GM21447 (cell line): Measurements from ENCODE around the gene UGT1A6.

Experiments used
- ATAC-seq: cut with Tn5 transposase; IDR thresholded peaks from one replicate; pipeline ENCODE4 v1.9.1; 2021; ENCODE audit not compliant: unreplicated experiment

Gene UGT1A6

GRCh38 chr2:233761040-233761769 is 68.5 kb downstream of the UGT1A6 start:
- ATAC-seq, result no peak

- ATAC-seq, result no peak
These were observed 71.6 kb downstream of the UGT1A6 start for GRCh38 chr2:233764264-233764663.

- ATAC-seq, result no peak
These were observed 72.1 kb downstream of the UGT1A6 start for GRCh38 chr2:233764761-233765160.

GRCh38 chr2:233766416-233766815 is 73.7 kb downstream of the UGT1A6 start:
- ATAC-seq, result no peak

- ATAC-seq, result no peak
These were observed 75.4 kb downstream of the UGT1A6 start for GRCh38 chr2:233768076-233768475.

- no peak for ATAC-seq
These were observed 76.6 kb downstream of the UGT1A6 start for GRCh38 chr2:233769260-233769659.

GRCh38 chr2:233772153-233772552 is 79.5 kb downstream of the UGT1A6 start:
- ATAC-seq, result no peak

GRCh38 chr2:233772583-233772982 is 79.9 kb downstream of the UGT1A6 start:
- ATAC-seq, result no peak

- no peak for ATAC-seq
These were observed 81.2 kb downstream of the UGT1A6 start for GRCh38 chr2:233773854-233774253.

- ATAC-seq, result no peak
These were observed 82.7 kb downstream of the UGT1A6 start for GRCh38 chr2:233775414-233775813.

GRCh38 chr2:233778030-233778429 is 85.3 kb downstream of the UGT1A6 start, which contains the start of gene MROH2A:
TSS of gene MROH2A (plus strand) at chr2:233778330. CDS start at chr2:233779359, 1,029 bp downstream.
- no peak for ATAC-seq

- ATAC-seq, result no peak
These were observed 87.0 kb downstream of the UGT1A6 start for GRCh38 chr2:233779722-233780121.

GRCh38 chr2:233780771-233781170 is 88.1 kb downstream of the UGT1A6 start:
- ATAC-seq, result no peak

GRCh38 chr2:233789554-233789953 is 96.9 kb downstream of the UGT1A6 start:
- no peak for ATAC-seq

- no peak for ATAC-seq
These were observed 98.6 kb downstream of the UGT1A6 start for GRCh38 chr2:233791151-233791882.

- no peak for ATAC-seq
These were observed 99.2 kb downstream of the UGT1A6 start for GRCh38 chr2:233791883-233792329.

- ATAC-seq, result no peak
These were observed 100.0 kb downstream of the UGT1A6 start for GRCh38 chr2:233792720-233793119.

GRCh38 chr2:233793465-233794127 is 100.9 kb downstream of the UGT1A6 start:
- no peak for ATAC-seq

- no peak for ATAC-seq
These were observed 101.5 kb downstream of the UGT1A6 start for GRCh38 chr2:233794128-233794658.

GRCh38 chr2:233795735-233796171 is 103.1 kb downstream of the UGT1A6 start:
- ATAC-seq, result no peak

- no peak for ATAC-seq
These were observed 103.6 kb downstream of the UGT1A6 start for GRCh38 chr2:233796254-233796653.
